GM15510 (cell line): ENCODE data around the gene GRIFIN.

Experiments used
- POLR2A ChIP-seq: IDR thresholded peaks from 3 replicates; pipeline ENCODE4 v1.6.1; 2011; ENCODE audit warnings: borderline replicate concordance; ENCODE audit not compliant: insufficient read length; ENCODE audit errors: extremely low read depth

The GRIFIN gene

GRCh38 chr7:2431260-2431867, 44.8 kb downstream of the GRIFIN start:
- no peak for TF ChIP-seq POLR2A

- no peak for TF ChIP-seq POLR2A
Measured at GRCh38 chr7:2425749-2426148, 50.4 kb downstream of the GRIFIN start.
